Large intestine (tissue), 12 donors: ENCODE data around the gene MUC13. TPM values are rescaled to one million over a fixed set of nuclear protein-coding genes. Genes with fewer than 3 reads are reported as not detected.
A peak's percentile ranks its signal among the peaks of the same experiment; 100 is the strongest.

Experiments used
- DNase-seq, 2 donors: peaks; one replicate each; pipeline versions ENCODE4 v3.0.0 to v3.0.0-alpha.2; 2013
- H3K27ac ChIP-seq: one replicate; pipeline ENCODE4 v1.5.1; 2013; ENCODE audit warnings: low read length
- H3K27me3 ChIP-seq: 2 replicates; pipeline ENCODE4 v1.6.1; 2013; ENCODE audit warnings: low read length; ENCODE audit not compliant: control insufficient read depth, insufficient read depth
- H3K36me3 ChIP-seq: 2 replicates; pipeline ENCODE4 v1.6.1; 2013; ENCODE audit warnings: low read length; ENCODE audit not compliant: control insufficient read depth, insufficient read depth
- H3K4me1 ChIP-seq: one replicate; pipeline ENCODE4 v1.6.1; 2013; ENCODE audit warnings: low read length; ENCODE audit not compliant: control insufficient read depth, insufficient read depth
- H3K4me3 ChIP-seq: one replicate; pipeline ENCODE4 v1.5.1; 2013; ENCODE audit warnings: low read length
- H3K9me3 ChIP-seq: one replicate; pipeline ENCODE4 v1.6.1; 2013; ENCODE audit warnings: mild to moderate bottlenecking, low read depth, low read length, moderate library complexity; ENCODE audit not compliant: control insufficient read depth
- WGBS: methylation state at CpG from one replicate; pipeline ENCODE4 v1.1.5; 2013; ENCODE audit warnings: low lambda C conversion rate; ENCODE audit not compliant: insufficient coverage; 5-methylcytosine and 5-hydroxymethylcytosine counted together
- long read RNA-seq, 11 donors: transcript quantifications; one replicate each; lab custom pipeline, GENCODE V29; 2026
- polyA plus RNA-seq: library from polyadenylated mRNA; unstranded; fragments of 120-200 nt; gene quantifications from one replicate; pipeline ENCODE4 v1.2.1, GENCODE V29; 2013

Gene MUC13
- polyA plus RNA-seq = 1,160 TPM
- long read RNA-seq, donor 1, transcript MUC13-205 (12 exons, 2,879 nt) = major isoform, 65 of 202 reads
- long read RNA-seq, donor 1, partial matches to known transcripts = 137 of 202 reads
- long read RNA-seq, donor 1, other reads (novel, unspliced or antisense) = 0 of 202 reads
- long read RNA-seq, donor 2, transcript MUC13-205 (12 exons, 2,879 nt) = major isoform, 172 of 735 reads
- long read RNA-seq, donor 2, partial matches to known transcripts = 557 of 735 reads
- long read RNA-seq, donor 2, other reads (novel, unspliced or antisense) = 5 of 735 reads
- long read RNA-seq, donor 3 = 0 reads
- long read RNA-seq, donor 4, transcript MUC13-205 (12 exons, 2,879 nt) = major isoform, 9 of 37 reads
- long read RNA-seq, donor 4, partial matches to known transcripts = 28 of 37 reads
- long read RNA-seq, donor 4, other reads (novel, unspliced or antisense) = 0 of 37 reads
- long read RNA-seq, donor 5, transcript MUC13-205 (12 exons, 2,879 nt) = major isoform, 11 of 32 reads
- long read RNA-seq, donor 5, partial matches to known transcripts = 21 of 32 reads
- long read RNA-seq, donor 5, other reads (novel, unspliced or antisense) = 0 of 32 reads
- long read RNA-seq, donor 6, transcript MUC13-205 (12 exons, 2,879 nt) = major isoform, 105 of 689 reads
- long read RNA-seq, donor 6, partial matches to known transcripts = 573 of 689 reads
- long read RNA-seq, donor 6, other reads (novel, unspliced or antisense) = 10 of 689 reads
- long read RNA-seq, donor 7, transcript MUC13-205 (12 exons, 2,879 nt) = major isoform, 10 of 123 reads
- long read RNA-seq, donor 7, partial matches to known transcripts = 113 of 123 reads
- long read RNA-seq, donor 7, other reads (novel, unspliced or antisense) = 0 of 123 reads
- long read RNA-seq, donor 8, transcript MUC13-205 (12 exons, 2,879 nt) = major isoform, 96 of 622 reads
- long read RNA-seq, donor 8, partial matches to known transcripts = 525 of 622 reads
- long read RNA-seq, donor 8, other reads (novel, unspliced or antisense) = 0 of 622 reads
- long read RNA-seq, donor 9, transcript MUC13-205 (12 exons, 2,879 nt) = major isoform, 86 of 388 reads
- long read RNA-seq, donor 9, partial matches to known transcripts = 302 of 388 reads
- long read RNA-seq, donor 9, other reads (novel, unspliced or antisense) = 0 of 388 reads
- long read RNA-seq, donor 10, transcript MUC13-205 (12 exons, 2,879 nt) = major isoform, 174 of 700 reads
- long read RNA-seq, donor 10, partial matches to known transcripts = 516 of 700 reads
- long read RNA-seq, donor 10, other reads (novel, unspliced or antisense) = 10 of 700 reads
- long read RNA-seq, donor 11, transcript MUC13-205 (12 exons, 2,879 nt) = major isoform, 41 of 451 reads
- long read RNA-seq, donor 11, partial matches to known transcripts = 410 of 451 reads
- long read RNA-seq, donor 11, other reads (novel, unspliced or antisense) = 0 of 451 reads

GRCh38 chr3:124934577-124934976, at the start of gene MUC13:
Gene MUC13, minus strand, starts transcription at chr3:124934751. Its CDS starts 39 bp downstream, at chr3:124934712.
- WGBS = no CpG with 5 or more reads among the region's 5 CpGs
- peak; percentile 83 to 95 for DNase-seq
- Histone ChIP-seq H3K27ac (peak within 1 kb of the TSS; percentile 85), H3K4me3 (peak within 1 kb of the TSS; percentile 57), H3K36me3 (peaks cover 4% of the 10 kb centered on the region), H3K4me1 (peaks cover 7% of the 10 kb centered on the region), H3K9me3 (peaks cover 6% of the 10 kb centered on the region), H3K27me3 (no peaks in the 10 kb centered on the region)

- Histone ChIP-seq H3K36me3 (no peaks in the 10 kb centered on the region), H3K27ac (no peak overlapping the region), H3K9me3 (peaks cover 3% of the 10 kb centered on the region), H3K4me3 (no peak overlapping the region), H3K27me3 (no peaks in the 10 kb centered on the region), H3K4me1 (peaks cover 26% of the 10 kb centered on the region)
- WGBS = 100% methylated on average over 1 of the region's 2 CpGs
- no peak for DNase-seq
Measured at GRCh38 chr3:124982855-124983254, 48.3 kb upstream of the MUC13 start.

- no peaks in the 10 kb centered on the region for H3K9me3 ChIP-seq
- DNase-seq = no peak
- no peak overlapping the region for H3K27ac ChIP-seq
- H3K27me3 ChIP-seq = no peaks in the 10 kb centered on the region
- no peaks in the 10 kb centered on the region for H3K36me3 ChIP-seq
- H3K4me3 ChIP-seq = no peak overlapping the region
- peaks cover 20% of the 10 kb centered on the region for H3K4me1 ChIP-seq
- no CpG with 5 or more reads among the region's 5 CpGs for WGBS
Measured at GRCh38 chr3:124981472-124981871, 46.9 kb upstream of the MUC13 start.

- no peaks in the 10 kb centered on the region for H3K36me3 ChIP-seq
- H3K4me1 ChIP-seq = peaks cover 15% of the 10 kb centered on the region
- H3K4me3 ChIP-seq = no peak overlapping the region
- no peak overlapping the region for H3K27ac ChIP-seq
- H3K27me3 ChIP-seq = no peaks in the 10 kb centered on the region
- WGBS = 100% methylated on average over 1 of the region's 7 CpGs
- DNase-seq = no peak
- H3K9me3 ChIP-seq = no peaks in the 10 kb centered on the region
Measured at GRCh38 chr3:124978627-124979026, 44.1 kb upstream of the MUC13 start.

- H3K27me3 ChIP-seq = no peaks in the 10 kb centered on the region
- DNase-seq = no peak
- no peak overlapping the region for H3K4me3 ChIP-seq
- peaks cover 32% of the 10 kb centered on the region for H3K4me1 ChIP-seq
- WGBS = 100% methylated on average over 2 of the region's 6 CpGs
- H3K36me3 ChIP-seq = no peaks in the 10 kb centered on the region
- no peaks in the 10 kb centered on the region for H3K9me3 ChIP-seq
- no peak overlapping the region for H3K27ac ChIP-seq
Measured at GRCh38 chr3:124976383-124976782, 41.8 kb upstream of the MUC13 start.

- Histone ChIP-seq H3K36me3 (peaks cover 4% of the 10 kb centered on the region), H3K4me1 (peaks cover 49% of the 10 kb centered on the region), H3K4me3 (no peak overlapping the region), H3K27ac (peak overlapping the region; percentile 94), H3K27me3 (no peaks in the 10 kb centered on the region), H3K9me3 (peaks cover 3% of the 10 kb centered on the region)
- peak in 1 of 2 donors; percentile 73 for DNase-seq
- no CpG with 5 or more reads among the region's 2 CpGs for WGBS
Measured at GRCh38 chr3:124974691-124975090, 40.1 kb upstream of the MUC13 start.

GRCh38 chr3:124973290-124973689, 38.7 kb upstream of the MUC13 start:
- Histone ChIP-seq H3K27me3 (no peaks in the 10 kb centered on the region), H3K36me3 (peaks cover 10% of the 10 kb centered on the region), H3K4me1 (peaks cover 56% of the 10 kb centered on the region), H3K4me3 (no peak overlapping the region), H3K9me3 (peaks cover 3% of the 10 kb centered on the region), H3K27ac (peak overlapping the region; percentile 94)
- DNase-seq = peak in 1 of 2 donors; percentile 64

GRCh38 chr3:124972457-124972856, 37.9 kb upstream of the MUC13 start:
- Histone ChIP-seq H3K27me3 (no peaks in the 10 kb centered on the region), H3K9me3 (peaks cover 3% of the 10 kb centered on the region), H3K4me3 (no peak overlapping the region), H3K36me3 (peaks cover 10% of the 10 kb centered on the region), H3K4me1 (peaks cover 56% of the 10 kb centered on the region), H3K27ac (peak overlapping the region; percentile 94)
- whole genome bisulfite sequencing = no CpG with 5 or more reads among the region's 3 CpGs
- peak; percentile 97 to 99 for DNase-seq

- peaks cover 3% of the 10 kb centered on the region for H3K9me3 ChIP-seq
- H3K36me3 ChIP-seq = peaks cover 10% of the 10 kb centered on the region
- WGBS = 100% methylated on average over 1 of the region's 18 CpGs
- H3K27ac ChIP-seq = peak overlapping the region; percentile 94
- DNase-seq = no peak
- peaks cover 56% of the 10 kb centered on the region for H3K4me1 ChIP-seq
- H3K27me3 ChIP-seq = no peaks in the 10 kb centered on the region
- H3K4me3 ChIP-seq = no peak overlapping the region
Measured at GRCh38 chr3:124969963-124970722, 35.6 kb upstream of the MUC13 start.
